Measurements from ENCODE around the gene MRPS22. TPM values are rescaled to one million over a fixed set of nuclear protein-coding genes. Genes with fewer than 3 reads are reported as not detected.

The MRPS22 gene
- total RNA-seq, result 10 to 100 TPM; 46.9 to 78.2 TPM

GRCh38 chr3:139343895-139344856 is at the start of gene MRPS22:
TSS of gene MRPS22 (plus strand) at chr3:139344020. CDS start at chr3:139344027, 7 bp downstream.
- Histone ChIP-seq H3K9me3 (no peaks in the 10 kb centered on the region), H3K36me3 (peaks cover 11% of the 10 kb centered on the region), H3K4me1 (peaks cover 0 to 16% of the 10 kb centered on the region in 2 donors), H3K4me3 (peak within 1 kb of the TSS; percentile 88 to 97), H3K27me3 (no peaks in the 10 kb centered on the region), H3K27ac (peak within 1 kb of the TSS; percentile 76 to 87)
- peak; percentile 80 for DNase-seq (ENCODE audit: low spot score)
- TF ChIP-seq, protein P1, sequence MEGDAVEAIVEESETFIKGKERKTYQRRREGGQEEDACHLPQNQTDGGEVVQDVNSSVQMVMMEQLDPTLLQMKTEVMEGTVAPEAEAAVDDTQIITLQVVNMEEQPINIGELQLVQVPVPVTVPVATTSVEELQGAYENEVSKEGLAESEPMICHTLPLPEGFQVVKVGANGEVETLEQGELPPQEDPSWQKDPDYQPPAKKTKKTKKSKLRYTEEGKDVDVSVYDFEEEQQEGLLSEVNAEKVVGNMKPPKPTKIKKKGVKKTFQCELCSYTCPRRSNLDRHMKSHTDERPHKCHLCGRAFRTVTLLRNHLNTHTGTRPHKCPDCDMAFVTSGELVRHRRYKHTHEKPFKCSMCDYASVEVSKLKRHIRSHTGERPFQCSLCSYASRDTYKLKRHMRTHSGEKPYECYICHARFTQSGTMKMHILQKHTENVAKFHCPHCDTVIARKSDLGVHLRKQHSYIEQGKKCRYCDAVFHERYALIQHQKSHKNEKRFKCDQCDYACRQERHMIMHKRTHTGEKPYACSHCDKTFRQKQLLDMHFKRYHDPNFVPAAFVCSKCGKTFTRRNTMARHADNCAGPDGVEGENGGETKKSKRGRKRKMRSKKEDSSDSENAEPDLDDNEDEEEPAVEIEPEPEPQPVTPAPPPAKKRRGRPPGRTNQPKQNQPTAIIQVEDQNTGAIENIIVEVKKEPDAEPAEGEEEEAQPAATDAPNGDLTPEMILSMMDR (IDR thresholded peaks at IDR 0.05), result no peak

DNA sequence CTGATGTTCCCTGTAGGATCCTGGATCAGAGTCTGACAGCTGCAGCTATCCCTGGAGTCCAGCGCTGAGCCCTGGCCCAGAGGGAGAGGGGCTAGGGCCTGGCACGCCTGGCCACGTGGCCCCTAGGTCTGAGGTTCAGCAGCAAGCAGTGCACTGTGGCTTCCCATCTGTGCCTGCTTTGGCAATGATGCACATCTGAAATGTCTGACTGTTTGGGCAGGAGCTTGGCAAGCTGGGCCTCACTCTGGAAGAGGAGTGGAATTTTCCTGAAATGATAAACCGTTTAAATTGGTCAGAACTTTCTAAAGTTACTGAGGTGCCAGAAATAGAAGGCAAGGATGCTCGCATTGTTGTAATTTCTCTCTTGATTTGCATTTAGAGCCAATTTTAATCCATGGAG is 48.8 kb upstream of the MRPS22 start:
- TF ChIP-seq, protein P1 (IDR thresholded peaks at IDR 0.05), result no peak
- Histone ChIP-seq H3K27ac (no peak overlapping the region), H3K36me3 (no peaks in the 10 kb centered on the region), H3K27me3 (no peaks in the 10 kb centered on the region), H3K4me1 (no peaks in the 10 kb centered on the region), H3K9me3 (no peaks in the 10 kb centered on the region), H3K4me3 (no peak overlapping the region)
- no peak for DNase-seq (ENCODE audit: low spot score)

GRCh38 chr3:139296141-139296718 is 47.6 kb upstream of the MRPS22 start:
- TF ChIP-seq, protein P1 (IDR thresholded peaks at IDR 0.05), result no peak
- H3K27ac ChIP-seq, result no peak overlapping the region
- H3K36me3 ChIP-seq, result no peaks in the 10 kb centered on the region
- H3K9me3 ChIP-seq, result no peaks in the 10 kb centered on the region
- H3K4me1 ChIP-seq, result no peaks in the 10 kb centered on the region
- DNase-seq (ENCODE audit: low spot score), result no peak
- H3K4me3 ChIP-seq, result no peak overlapping the region
- H3K27me3 ChIP-seq, result no peaks in the 10 kb centered on the region

DNA sequence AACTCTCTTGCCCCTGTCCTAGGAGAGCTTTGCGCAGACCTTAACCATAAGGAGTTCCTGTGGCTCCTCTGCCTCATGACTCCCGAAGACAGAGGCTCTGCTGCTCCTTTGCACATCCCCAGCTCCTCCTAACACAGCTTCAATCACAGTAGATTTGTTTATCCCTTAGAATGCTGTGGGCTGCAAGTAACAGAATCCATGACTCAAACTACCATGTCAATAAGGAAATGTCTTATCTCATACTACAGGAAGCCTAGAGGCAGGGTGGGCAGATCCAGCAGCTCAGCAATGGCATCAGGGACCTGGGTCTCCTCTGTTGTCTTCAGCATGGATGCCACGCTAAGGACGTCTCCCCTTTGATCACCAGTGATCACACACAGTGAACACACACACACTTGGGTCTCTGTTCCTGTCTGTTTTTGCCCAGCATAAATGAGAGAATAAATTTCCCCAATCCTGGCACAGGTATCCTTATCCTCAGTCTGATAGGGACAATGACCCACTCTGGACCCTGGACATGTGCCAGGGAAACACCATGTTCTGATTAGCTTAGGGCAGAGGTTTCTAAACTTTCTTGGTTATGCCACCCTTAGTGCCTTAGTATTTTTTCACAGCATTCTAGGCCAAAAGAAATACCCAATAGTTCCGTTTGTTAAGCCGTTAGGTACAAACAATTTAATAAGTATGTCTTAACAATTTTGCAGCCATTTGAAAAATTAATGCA is 46.1 kb upstream of the MRPS22 start:
- H3K9me3 ChIP-seq, result no peaks in the 10 kb centered on the region
- TF ChIP-seq, protein P1 (IDR thresholded peaks at IDR 0.05), result no peak
- no peaks in the 10 kb centered on the region for H3K36me3 ChIP-seq
- H3K27ac ChIP-seq, result no peak overlapping the region
- no peak for DNase-seq (ENCODE audit: low spot score)
- H3K4me1 ChIP-seq, result peaks cover 0 to 8% of the 10 kb centered on the region in 2 donors
- no peak overlapping the region for H3K4me3 ChIP-seq
- H3K27me3 ChIP-seq, result no peaks in the 10 kb centered on the region

- Histone ChIP-seq H3K36me3 (no peaks in the 10 kb centered on the region), H3K27ac (no peak overlapping the region), H3K27me3 (no peaks in the 10 kb centered on the region), H3K4me1 (peaks cover 0 to 8% of the 10 kb centered on the region in 2 donors), H3K9me3 (no peaks in the 10 kb centered on the region), H3K4me3 (no peak overlapping the region)
- TF ChIP-seq, protein P1 (IDR thresholded peaks at IDR 0.05), result no peak
- DNase-seq (ENCODE audit: low spot score), result no peak
Observed at GRCh38 chr3:139299261-139300132, 44.3 kb upstream of the MRPS22 start.
